Neutrophil (primary cell): Measurements from ENCODE around the gene DCDC2C.

Experiments
- H3K27ac ChIP-seq: fragments of 200-600 bp; sonication (generic); 2 replicates; pipeline ENCODE4 v1.5.1; 2016; ENCODE audit warnings: mild to moderate bottlenecking, moderate library complexity
- H3K27me3 ChIP-seq: fragments of 200-600 bp; sonication (generic); 2 replicates; pipeline ENCODE4 v1.6.0; 2016; ENCODE audit warnings: mild to moderate bottlenecking
- H3K36me3 ChIP-seq: fragments of 200-600 bp; sonication (generic); 2 replicates; pipeline ENCODE4 v1.5.1; 2017
- H3K4me1 ChIP-seq, 2 experiments: fragments of 200-600 bp in 1 of 2; sonication (generic) in 1 of 2; 1 replicate in 1 of 2; 2 replicates in 1 of 2; pipeline versions ENCODE4 v1.5.1 to v1.6.1; 2013 to 2016; ENCODE audit warnings: low read depth in 1 of 2, low read length in 1 of 2, mild to moderate bottlenecking in 1 of 2, moderate library complexity in 1 of 2; ENCODE audit not compliant: control insufficient read depth in 1 of 2, insufficient read depth in 1 of 2
- H3K4me3 ChIP-seq, 2 experiments: fragments of 200-600 bp in 1 of 2; sonication (generic) in 1 of 2; 1 replicate in 1 of 2; 2 replicates in 1 of 2; pipeline ENCODE4 v1.5.1; 2013 to 2016; ENCODE audit warnings: low read depth in 1 of 2, low read length in 1 of 2, mild to moderate bottlenecking in 1 of 2, moderate library complexity in 1 of 2
- H3K9me3 ChIP-seq: fragments of 200-600 bp; sonication (generic); 2 replicates; pipeline ENCODE4 v1.5.1; 2016
- TF ChIP-seq, protein P1 (sequence below): fragments of 200-600 bp; sonication (generic); IDR thresholded peaks from 2 replicates; pipeline ENCODE4 v1.5.1; 2016; ENCODE audit warnings: antibody characterized with exemption

Gene DCDC2C

GRCh38 chr2:3696545-3696944, 6.8 kb upstream of the DCDC2C start:
- Histone ChIP-seq H3K9me3 (no peaks in the 10 kb centered on the region), H3K4me3 (no peak overlapping the region), H3K27ac (no peak overlapping the region), H3K4me1 (no peaks in the 10 kb centered on the region), H3K36me3 (no peaks in the 10 kb centered on the region), H3K27me3 (peaks cover 15% of the 10 kb centered on the region)
- TF ChIP-seq, protein P1, sequence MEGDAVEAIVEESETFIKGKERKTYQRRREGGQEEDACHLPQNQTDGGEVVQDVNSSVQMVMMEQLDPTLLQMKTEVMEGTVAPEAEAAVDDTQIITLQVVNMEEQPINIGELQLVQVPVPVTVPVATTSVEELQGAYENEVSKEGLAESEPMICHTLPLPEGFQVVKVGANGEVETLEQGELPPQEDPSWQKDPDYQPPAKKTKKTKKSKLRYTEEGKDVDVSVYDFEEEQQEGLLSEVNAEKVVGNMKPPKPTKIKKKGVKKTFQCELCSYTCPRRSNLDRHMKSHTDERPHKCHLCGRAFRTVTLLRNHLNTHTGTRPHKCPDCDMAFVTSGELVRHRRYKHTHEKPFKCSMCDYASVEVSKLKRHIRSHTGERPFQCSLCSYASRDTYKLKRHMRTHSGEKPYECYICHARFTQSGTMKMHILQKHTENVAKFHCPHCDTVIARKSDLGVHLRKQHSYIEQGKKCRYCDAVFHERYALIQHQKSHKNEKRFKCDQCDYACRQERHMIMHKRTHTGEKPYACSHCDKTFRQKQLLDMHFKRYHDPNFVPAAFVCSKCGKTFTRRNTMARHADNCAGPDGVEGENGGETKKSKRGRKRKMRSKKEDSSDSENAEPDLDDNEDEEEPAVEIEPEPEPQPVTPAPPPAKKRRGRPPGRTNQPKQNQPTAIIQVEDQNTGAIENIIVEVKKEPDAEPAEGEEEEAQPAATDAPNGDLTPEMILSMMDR, result no peak

DNA sequence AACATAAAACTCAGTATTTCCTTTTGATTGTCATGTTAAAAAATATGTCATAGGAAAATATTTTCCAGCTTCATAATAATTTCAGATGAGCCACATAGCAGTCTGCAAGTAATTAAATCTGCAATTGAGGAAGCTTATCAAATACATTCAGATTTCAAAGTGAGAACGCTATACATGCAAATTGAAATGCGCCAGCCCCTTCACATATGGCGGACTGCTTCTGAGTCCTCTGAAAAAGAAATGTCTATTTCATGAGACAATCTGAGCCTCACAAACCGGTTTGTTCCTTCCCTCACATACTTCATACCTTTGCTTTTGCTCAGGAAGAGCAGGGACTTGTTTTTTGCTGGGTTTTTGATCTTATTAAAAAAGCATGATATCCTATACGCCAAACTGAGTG, 2.3 kb upstream of the DCDC2C start:
- no peaks in the 10 kb centered on the region for H3K36me3 ChIP-seq
- no peak overlapping the region for H3K4me3 ChIP-seq
- no peaks in the 10 kb centered on the region for H3K9me3 ChIP-seq
- no peak overlapping the region for H3K27ac ChIP-seq
- no peaks in the 10 kb centered on the region for H3K4me1 ChIP-seq
- TF ChIP-seq, protein P1, result no peak
- H3K27me3 ChIP-seq, result peaks cover 58% of the 10 kb centered on the region

GRCh38 chr2:3703757-3704355, 481 bp downstream of the DCDC2C start:
- H3K36me3 ChIP-seq, result no peaks in the 10 kb centered on the region
- TF ChIP-seq, protein P1, result no peak
- no peaks in the 10 kb centered on the region for H3K9me3 ChIP-seq
- peaks cover 77% of the 10 kb centered on the region for H3K27me3 ChIP-seq
- no peaks in the 10 kb centered on the region for H3K4me1 ChIP-seq
- no peak overlapping the region for H3K27ac ChIP-seq
- no peak overlapping the region for H3K4me3 ChIP-seq

DNA sequence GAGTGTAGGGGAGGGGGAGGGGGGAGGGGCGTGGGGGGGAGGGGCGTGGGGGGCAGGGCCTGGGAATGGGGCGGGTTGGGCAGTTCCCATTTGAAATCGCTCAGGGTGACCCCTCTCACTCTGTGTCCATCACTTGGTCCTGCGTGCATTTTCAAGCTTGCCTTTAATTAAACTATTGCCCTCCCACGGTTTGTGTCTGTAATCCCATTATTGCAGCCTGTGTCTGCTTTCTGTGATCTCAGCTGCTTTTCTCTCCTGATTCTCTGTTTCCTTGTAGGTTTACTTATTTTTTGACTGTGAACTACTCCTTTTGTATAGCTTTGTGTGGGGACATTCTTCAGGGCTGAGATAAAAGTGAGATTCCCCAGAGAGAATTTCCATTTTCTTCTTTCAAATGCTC, 1.3 kb downstream of the DCDC2C start:
- Histone ChIP-seq H3K27ac (no peak overlapping the region), H3K4me1 (no peaks in the 10 kb centered on the region), H3K9me3 (no peaks in the 10 kb centered on the region), H3K36me3 (no peaks in the 10 kb centered on the region), H3K27me3 (peaks cover 79% of the 10 kb centered on the region), H3K4me3 (no peak overlapping the region)
- TF ChIP-seq, protein P1, result no peak

- Histone ChIP-seq H3K4me1 (no peaks in the 10 kb centered on the region), H3K36me3 (no peaks in the 10 kb centered on the region), H3K27ac (no peak overlapping the region), H3K9me3 (no peaks in the 10 kb centered on the region), H3K27me3 (peaks cover 71% of the 10 kb centered on the region), H3K4me3 (no peak overlapping the region)
- TF ChIP-seq, protein P1, result no peak
These were observed 2.4 kb downstream of the DCDC2C start for GRCh38 chr2:3705782-3706181.

- Histone ChIP-seq H3K4me3 (no peak overlapping the region), H3K27ac (no peak overlapping the region), H3K4me1 (no peaks in the 10 kb centered on the region), H3K9me3 (no peaks in the 10 kb centered on the region), H3K27me3 (peaks cover 60% of the 10 kb centered on the region), H3K36me3 (no peaks in the 10 kb centered on the region)
- TF ChIP-seq, protein P1, result no peak
These were observed 3.5 kb downstream of the DCDC2C start for GRCh38 chr2:3706892-3707291.
